H7 (cell line): ENCODE results near the gene DLX5. TPM values are rescaled to one million over a fixed set of nuclear protein-coding genes. Genes with fewer than 3 reads are reported as not detected.

Experiments used
- DNase-seq: peaks from one replicate; pipeline ENCODE4 v3.0.0; 2012
- H3K27me3 ChIP-seq: 2 replicates; pipeline ENCODE4 v1.6.0; 2011; ENCODE audit warnings: mild to moderate bottlenecking, low read length; ENCODE audit not compliant: control insufficient read depth, insufficient read depth
- H3K36me3 ChIP-seq: replicated peaks from 2 replicates; pipeline ENCODE4 v1.5.1; 2011; ENCODE audit warnings: low read length; ENCODE audit not compliant: control insufficient read depth, insufficient read depth
- H3K4me3 ChIP-seq: 2 replicates; pipeline ENCODE4 v1.5.1; 2011; ENCODE audit warnings: low read depth, mild to moderate bottlenecking, control low read depth, low read length, moderate library complexity; ENCODE audit not compliant: insufficient read depth
- total RNA-seq: library from RNA; depleted of rRNA; stranded (reverse); fragments of >200 nt; shearing (Covaris generic); gene quantifications from 2 replicates; pipeline ENCODE4 v1.2.3, GENCODE V29; 2014

DLX5 gene
- total RNA-seq, 1 experiment from 2014 or later = not detected

- Histone ChIP-seq H3K36me3 (no peaks in the 10 kb centered on the region), H3K4me3 (no peak overlapping the region), H3K27me3 (peaks cover 100% of the 10 kb centered on the region)
- DNase-seq = peak; percentile 69
These were observed 11.3 kb downstream of the DLX5 start for GRCh38 chr7:97013134-97013844.

DNA sequence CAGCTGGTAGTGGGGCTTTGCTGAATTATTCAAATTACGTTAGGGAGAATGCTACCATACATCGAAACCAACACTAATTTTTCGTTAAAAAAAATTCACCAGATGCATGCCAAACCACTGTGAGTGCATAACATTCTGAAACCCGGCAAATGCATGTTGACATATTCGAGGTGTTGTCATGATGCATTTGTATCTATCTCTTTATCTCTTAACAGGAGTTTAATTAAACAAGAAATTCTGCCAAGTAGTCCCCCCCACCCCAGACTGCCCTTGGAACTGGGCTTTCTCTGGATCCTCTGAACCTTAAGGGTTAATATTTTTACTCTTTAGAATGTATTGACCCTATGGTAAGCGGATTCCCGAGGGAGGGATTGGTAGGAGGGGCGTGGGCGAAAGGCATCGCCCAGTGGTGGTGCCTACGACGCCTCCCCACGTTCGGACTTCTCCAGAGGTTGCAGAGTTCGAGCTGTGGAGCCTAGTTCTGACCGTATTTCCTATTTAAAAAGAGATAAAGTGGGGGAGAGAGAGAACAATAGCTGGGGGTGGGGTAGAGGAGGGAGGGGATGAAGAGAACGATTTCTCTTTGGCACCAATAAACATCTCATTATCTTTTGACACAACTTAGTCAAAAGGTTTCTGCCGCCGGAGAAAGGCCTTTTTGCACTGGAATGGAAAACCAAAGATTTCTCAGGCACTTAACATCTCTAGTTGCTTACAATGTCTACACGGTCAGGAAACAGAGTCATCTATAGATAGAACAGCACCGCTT, 12.1 kb downstream of the DLX5 start:
- peak; percentile 69 for DNase-seq
- H3K4me3 ChIP-seq = no peak overlapping the region
- H3K27me3 ChIP-seq = peaks cover 100% of the 10 kb centered on the region
- H3K36me3 ChIP-seq = no peaks in the 10 kb centered on the region

DNA sequence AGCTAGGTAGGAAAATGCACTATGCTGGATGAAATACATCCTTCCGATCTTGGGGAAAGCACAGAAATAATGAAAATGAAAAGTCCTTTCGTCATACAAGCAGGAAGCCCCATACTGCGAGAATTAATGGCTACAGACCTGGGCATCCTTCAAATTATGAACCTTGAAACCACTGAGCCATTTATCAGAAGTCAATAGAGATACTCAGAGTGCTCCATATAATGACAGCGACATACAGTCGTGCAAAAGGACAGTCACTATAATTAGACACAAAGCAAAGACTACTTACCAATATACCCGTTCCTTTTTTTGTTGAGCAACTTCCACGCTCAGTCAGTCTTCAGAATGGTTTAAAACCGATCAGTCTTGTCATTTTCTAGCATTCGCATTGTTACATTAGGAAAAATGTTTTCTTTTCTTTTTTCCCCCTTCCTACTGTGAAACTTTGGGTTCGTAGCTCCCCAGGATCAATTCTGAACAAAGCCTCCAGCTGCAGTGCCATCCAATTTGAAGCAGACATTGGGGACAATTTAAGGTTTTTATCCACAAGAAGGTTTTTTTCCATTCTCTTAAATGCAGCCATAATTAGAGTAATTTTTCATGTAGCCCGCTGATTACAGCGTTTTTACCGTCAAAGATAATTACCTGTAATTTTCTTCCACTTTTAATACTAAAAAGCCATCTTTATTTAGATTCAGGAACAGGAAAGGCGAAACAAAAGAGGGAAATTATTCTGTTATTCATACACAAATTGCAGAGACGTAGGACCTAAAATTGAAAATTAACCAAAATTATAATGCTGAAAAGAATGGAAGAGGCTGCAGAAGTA, 12.9 kb downstream of the DLX5 start:
- DNase-seq = no peak
- no peaks in the 10 kb centered on the region for H3K36me3 ChIP-seq
- peaks cover 100% of the 10 kb centered on the region for H3K27me3 ChIP-seq
- no peak overlapping the region for H3K4me3 ChIP-seq

- DNase-seq = no peak
- Histone ChIP-seq H3K27me3 (peaks cover 98% of the 10 kb centered on the region), H3K4me3 (no peak overlapping the region), H3K36me3 (no peaks in the 10 kb centered on the region)
These were observed 13.5 kb downstream of the DLX5 start for GRCh38 chr7:97011104-97011503.

GRCh38 chr7:97009753-97010732, 14.6 kb downstream of the DLX5 start:
- Histone ChIP-seq H3K4me3 (no peak overlapping the region), H3K36me3 (no peaks in the 10 kb centered on the region), H3K27me3 (peaks cover 92% of the 10 kb centered on the region)
- peak; percentile 66 for DNase-seq

GRCh38 chr7:97008275-97008917, 16.2 kb downstream of the DLX5 start:
- no peak for DNase-seq
- Histone ChIP-seq H3K4me3 (no peak overlapping the region), H3K27me3 (peaks cover 92% of the 10 kb centered on the region), H3K36me3 (no peaks in the 10 kb centered on the region)

DNA sequence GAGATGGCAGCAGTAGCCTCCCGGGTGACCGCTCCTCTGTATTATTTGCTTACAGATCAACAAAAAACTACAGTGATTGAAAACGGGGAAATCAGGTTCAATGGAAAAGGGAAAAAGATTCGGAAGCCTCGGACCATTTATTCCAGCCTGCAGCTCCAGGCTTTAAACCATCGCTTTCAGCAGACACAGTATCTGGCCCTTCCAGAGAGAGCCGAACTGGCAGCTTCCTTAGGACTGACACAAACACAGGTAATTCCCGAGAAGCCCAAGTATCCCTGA, 17.1 kb downstream of the DLX5 start:
- DNase-seq = no peak
- no peaks in the 10 kb centered on the region for H3K36me3 ChIP-seq
- peaks cover 92% of the 10 kb centered on the region for H3K27me3 ChIP-seq
- no peak overlapping the region for H3K4me3 ChIP-seq

GRCh38 chr7:97006816-97007582, 17.6 kb downstream of the DLX5 start:
- Histone ChIP-seq H3K4me3 (peak overlapping the region; percentile 38), H3K36me3 (no peaks in the 10 kb centered on the region), H3K27me3 (peaks cover 92% of the 10 kb centered on the region)
- peak; percentile 77 for DNase-seq

DNA sequence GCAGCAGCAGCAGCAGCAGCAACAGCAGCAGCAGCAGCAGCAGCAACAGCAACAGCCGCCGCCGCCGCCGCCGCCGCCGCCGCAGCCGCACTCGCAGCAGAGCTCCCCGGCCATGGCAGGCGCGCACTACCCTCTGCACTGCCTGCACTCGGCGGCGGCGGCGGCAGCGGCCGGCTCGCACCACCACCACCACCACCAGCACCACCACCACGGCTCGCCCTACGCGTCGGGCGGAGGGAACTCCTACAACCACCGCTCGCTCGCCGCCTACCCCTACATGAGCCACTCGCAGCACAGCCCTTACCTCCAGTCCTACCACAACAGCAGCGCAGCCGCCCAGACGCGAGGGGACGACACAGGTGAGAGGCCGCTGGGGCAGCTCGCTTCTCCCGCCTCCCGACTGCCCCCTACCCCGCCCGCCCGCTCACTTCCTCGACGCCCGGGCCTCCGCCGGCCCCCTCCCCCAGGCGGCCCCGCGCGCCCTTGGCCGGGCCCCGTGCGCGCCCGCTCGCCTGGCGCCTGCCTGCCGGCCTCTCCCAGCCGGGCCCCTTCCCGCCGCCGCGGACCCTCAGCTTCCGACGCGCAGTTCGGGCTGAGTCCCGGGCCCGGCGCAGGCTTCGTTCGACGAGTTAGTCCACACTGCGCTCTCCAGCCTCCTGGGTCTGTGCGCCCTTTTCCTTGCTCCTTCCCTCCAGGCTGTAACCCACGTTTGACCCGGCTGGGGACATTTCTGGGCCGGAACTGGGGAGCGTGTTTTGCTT, 18.4 kb downstream of the DLX5 start:
- peaks cover 91% of the 10 kb centered on the region for H3K27me3 ChIP-seq
- no peaks in the 10 kb centered on the region for H3K36me3 ChIP-seq
- DNase-seq = peak; percentile 91
- peak overlapping the region; percentile 38 for H3K4me3 ChIP-seq

- Histone ChIP-seq H3K36me3 (no peaks in the 10 kb centered on the region), H3K4me3 (peak within 1 kb of the TSS; percentile 38), H3K27me3 (peaks cover 91% of the 10 kb centered on the region)
- peak; percentile 96 for DNase-seq
These were observed 19.2 kb downstream of the DLX5 start, which contains the start of gene DLX6 for GRCh38 chr7:97005183-97006054. Gene DLX6 (plus strand): TSS chr7:97005553. CDS start chr7:97005978, 425 bp downstream.

- H3K27me3 ChIP-seq = peaks cover 91% of the 10 kb centered on the region
- H3K4me3 ChIP-seq = peak overlapping the region; percentile 38
- DNase-seq = no peak
These were observed 20.1 kb downstream of the DLX5 start for GRCh38 chr7:97004247-97005182.

More at GRCh38 chr7:97004247-97005182, 20.1 kb downstream of the DLX5 start:
- no peaks in the 10 kb centered on the region for H3K36me3 ChIP-seq
